ENCODE data around the gene JRKL. TPM values are rescaled to one million over a fixed set of nuclear protein-coding genes. Genes with fewer than 3 reads are reported as not detected.
A peak's percentile ranks its signal among the peaks of the same experiment; 100 is the strongest.

JRKL gene
- total and polyA plus RNA-seq, 9 donors, result 6.8 to 17.5 (median 12.7) TPM

- H3K27me3 ChIP-seq (ENCODE audit: control insufficient read depth, insufficient read depth, low read length), result no peaks in the 10 kb centered on the region
- H3K4me1 ChIP-seq (ENCODE audit: control insufficient read depth, insufficient read depth, low read length), result no peaks in the 10 kb centered on the region
- no peaks in the 10 kb centered on the region for H3K9me3 ChIP-seq (replicated peaks; ENCODE audit: control insufficient read depth, low read depth, low read length)
- no peak overlapping the region for H3K27ac ChIP-seq (ENCODE audit: low read length)
- no peak overlapping the region for H3K4me3 ChIP-seq (ENCODE audit: low read length)
- 100% methylated on average over 1 of the region's 2 CpGs for WGBS (ENCODE audit: insufficient coverage)
- DNase-seq, result no peak
- peaks cover 10% of the 10 kb centered on the region for H3K36me3 ChIP-seq (ENCODE audit: control insufficient read depth, insufficient read depth, low read length)
Measured at GRCh38 chr11:96361778-96362177, 28.0 kb upstream of the JRKL start.

GRCh38 chr11:96365493-96365892 lies 24.3 kb upstream of the JRKL start:
- WGBS (ENCODE audit: insufficient coverage), result no CpG with 5 or more reads among the region's 1 CpG
- peaks cover 4% of the 10 kb centered on the region for H3K9me3 ChIP-seq (replicated peaks; ENCODE audit: control insufficient read depth, low read depth, low read length)
- H3K36me3 ChIP-seq (ENCODE audit: control insufficient read depth, insufficient read depth, low read length), result peaks cover 7% of the 10 kb centered on the region
- no peaks in the 10 kb centered on the region for H3K4me1 ChIP-seq (ENCODE audit: control insufficient read depth, insufficient read depth, low read length)
- no peak overlapping the region for H3K4me3 ChIP-seq (ENCODE audit: low read length)
- no peaks in the 10 kb centered on the region for H3K27me3 ChIP-seq (ENCODE audit: control insufficient read depth, insufficient read depth, low read length)
- no peak overlapping the region for H3K27ac ChIP-seq (ENCODE audit: low read length)
- DNase-seq, result no peak

DNA sequence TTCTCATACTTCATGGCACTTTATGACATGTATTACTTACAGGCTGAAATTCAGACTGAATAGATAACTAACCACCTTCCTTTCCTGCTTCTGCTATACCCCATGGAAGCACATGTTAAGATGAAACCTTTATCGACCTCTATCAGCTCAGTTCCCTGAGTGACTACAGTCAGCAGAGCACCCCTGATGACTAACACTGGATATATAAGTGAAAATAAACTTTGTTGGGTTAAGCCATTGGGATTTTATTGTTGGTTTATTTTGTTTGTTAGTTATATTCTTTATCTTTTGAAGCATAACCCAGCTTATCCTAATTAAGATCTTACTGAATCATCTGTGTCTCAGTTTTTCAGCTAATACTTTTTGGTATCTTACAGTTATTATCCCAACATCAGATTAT lies 23.8 kb upstream of the JRKL start:
- no peaks in the 10 kb centered on the region for H3K4me1 ChIP-seq (ENCODE audit: control insufficient read depth, insufficient read depth, low read length)
- no peak overlapping the region for H3K27ac ChIP-seq (ENCODE audit: low read length)
- no peak overlapping the region for H3K4me3 ChIP-seq (ENCODE audit: low read length)
- peaks cover 7% of the 10 kb centered on the region for H3K36me3 ChIP-seq (ENCODE audit: control insufficient read depth, insufficient read depth, low read length)
- DNase-seq, result no peak
- no peaks in the 10 kb centered on the region for H3K27me3 ChIP-seq (ENCODE audit: control insufficient read depth, insufficient read depth, low read length)
- peaks cover 4% of the 10 kb centered on the region for H3K9me3 ChIP-seq (replicated peaks; ENCODE audit: control insufficient read depth, low read depth, low read length)
- WGBS (ENCODE audit: insufficient coverage), result no CpG with 5 or more reads among the region's 1 CpG

- H3K9me3 ChIP-seq (replicated peaks; ENCODE audit: control insufficient read depth, low read depth, low read length), result peaks cover 4% of the 10 kb centered on the region
- no peaks in the 10 kb centered on the region for H3K4me1 ChIP-seq (ENCODE audit: control insufficient read depth, insufficient read depth, low read length)
- DNase-seq, result no peak
- no peak overlapping the region for H3K4me3 ChIP-seq (ENCODE audit: low read length)
- WGBS (ENCODE audit: insufficient coverage), result 100% methylated on average over 2 of the region's 2 CpGs
- no peak overlapping the region for H3K27ac ChIP-seq (ENCODE audit: low read length)
- H3K36me3 ChIP-seq (ENCODE audit: control insufficient read depth, insufficient read depth, low read length), result peaks cover 7% of the 10 kb centered on the region
- no peaks in the 10 kb centered on the region for H3K27me3 ChIP-seq (ENCODE audit: control insufficient read depth, insufficient read depth, low read length)
Measured at GRCh38 chr11:96367342-96367741, 22.5 kb upstream of the JRKL start.

DNA sequence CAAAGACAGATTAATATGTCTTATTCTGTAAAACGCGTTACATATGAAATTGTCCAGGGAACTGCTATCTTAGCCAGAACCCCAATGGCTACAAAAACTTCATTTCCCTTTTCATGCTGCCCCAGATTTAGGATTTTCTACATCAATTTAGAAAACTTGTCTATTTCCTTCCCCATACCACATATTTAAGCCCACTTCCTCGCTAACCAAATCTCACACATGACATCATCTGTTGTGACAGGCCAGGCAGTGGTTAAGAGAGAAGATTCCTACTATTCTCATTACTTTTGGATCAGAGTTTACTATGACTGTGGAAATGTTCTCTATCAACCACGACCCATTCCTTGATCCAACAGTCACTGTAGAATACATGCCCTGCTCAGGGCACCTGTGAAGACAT lies 16.0 kb upstream of the JRKL start:
- Histone ChIP-seq H3K4me1 (ENCODE audit: control insufficient read depth, insufficient read depth, low read length) (no peaks in the 10 kb centered on the region), H3K4me3 (ENCODE audit: low read length) (no peak overlapping the region), H3K36me3 (ENCODE audit: control insufficient read depth, insufficient read depth, low read length) (peaks cover 3% of the 10 kb centered on the region), H3K27ac (ENCODE audit: low read length) (no peak overlapping the region), H3K27me3 (ENCODE audit: control insufficient read depth, insufficient read depth, low read length) (no peaks in the 10 kb centered on the region), H3K9me3 (replicated peaks; ENCODE audit: control insufficient read depth, low read depth, low read length) (no peaks in the 10 kb centered on the region)
- DNase-seq, result no peak
- 100% methylated on average over 2 of the region's 4 CpGs for WGBS (ENCODE audit: insufficient coverage)

GRCh38 chr11:96376796-96377195 lies 13.0 kb upstream of the JRKL start:
- Histone ChIP-seq H3K27ac (ENCODE audit: low read length) (no peak overlapping the region), H3K4me3 (ENCODE audit: low read length) (no peak overlapping the region), H3K27me3 (ENCODE audit: control insufficient read depth, insufficient read depth, low read length) (no peaks in the 10 kb centered on the region), H3K36me3 (ENCODE audit: control insufficient read depth, insufficient read depth, low read length) (peaks cover 4% of the 10 kb centered on the region), H3K4me1 (ENCODE audit: control insufficient read depth, insufficient read depth, low read length) (no peaks in the 10 kb centered on the region), H3K9me3 (replicated peaks; ENCODE audit: control insufficient read depth, low read depth, low read length) (no peaks in the 10 kb centered on the region)
- no CpG with 5 or more reads among the region's 1 CpG for WGBS (ENCODE audit: insufficient coverage)
- no peak for DNase-seq

GRCh38 chr11:96384156-96384555 lies 5.7 kb upstream of the JRKL start:
- H3K9me3 ChIP-seq (replicated peaks; ENCODE audit: control insufficient read depth, low read depth, low read length), result no peaks in the 10 kb centered on the region
- DNase-seq, result no peak
- no peaks in the 10 kb centered on the region for H3K27me3 ChIP-seq (ENCODE audit: control insufficient read depth, insufficient read depth, low read length)
- peaks cover 7% of the 10 kb centered on the region for H3K36me3 ChIP-seq (ENCODE audit: control insufficient read depth, insufficient read depth, low read length)
- WGBS (ENCODE audit: insufficient coverage), result no CpG with 5 or more reads among the region's 3 CpGs
- H3K4me1 ChIP-seq (ENCODE audit: control insufficient read depth, insufficient read depth, low read length), result no peaks in the 10 kb centered on the region
- no peak overlapping the region for H3K27ac ChIP-seq (ENCODE audit: low read length)
- H3K4me3 ChIP-seq (ENCODE audit: low read length), result no peak overlapping the region

- DNase-seq, result no peak
- 100% methylated on average over 1 of the region's 2 CpGs for WGBS (ENCODE audit: insufficient coverage)
- Histone ChIP-seq H3K36me3 (ENCODE audit: control insufficient read depth, insufficient read depth, low read length) (peaks cover 7% of the 10 kb centered on the region), H3K27me3 (ENCODE audit: control insufficient read depth, insufficient read depth, low read length) (no peaks in the 10 kb centered on the region), H3K27ac (ENCODE audit: low read length) (no peak overlapping the region), H3K4me1 (ENCODE audit: control insufficient read depth, insufficient read depth, low read length) (no peaks in the 10 kb centered on the region), H3K9me3 (replicated peaks; ENCODE audit: control insufficient read depth, low read depth, low read length) (no peaks in the 10 kb centered on the region), H3K4me3 (ENCODE audit: low read length) (no peak overlapping the region)
Measured at GRCh38 chr11:96385187-96385586, 4.6 kb upstream of the JRKL start.

DNA sequence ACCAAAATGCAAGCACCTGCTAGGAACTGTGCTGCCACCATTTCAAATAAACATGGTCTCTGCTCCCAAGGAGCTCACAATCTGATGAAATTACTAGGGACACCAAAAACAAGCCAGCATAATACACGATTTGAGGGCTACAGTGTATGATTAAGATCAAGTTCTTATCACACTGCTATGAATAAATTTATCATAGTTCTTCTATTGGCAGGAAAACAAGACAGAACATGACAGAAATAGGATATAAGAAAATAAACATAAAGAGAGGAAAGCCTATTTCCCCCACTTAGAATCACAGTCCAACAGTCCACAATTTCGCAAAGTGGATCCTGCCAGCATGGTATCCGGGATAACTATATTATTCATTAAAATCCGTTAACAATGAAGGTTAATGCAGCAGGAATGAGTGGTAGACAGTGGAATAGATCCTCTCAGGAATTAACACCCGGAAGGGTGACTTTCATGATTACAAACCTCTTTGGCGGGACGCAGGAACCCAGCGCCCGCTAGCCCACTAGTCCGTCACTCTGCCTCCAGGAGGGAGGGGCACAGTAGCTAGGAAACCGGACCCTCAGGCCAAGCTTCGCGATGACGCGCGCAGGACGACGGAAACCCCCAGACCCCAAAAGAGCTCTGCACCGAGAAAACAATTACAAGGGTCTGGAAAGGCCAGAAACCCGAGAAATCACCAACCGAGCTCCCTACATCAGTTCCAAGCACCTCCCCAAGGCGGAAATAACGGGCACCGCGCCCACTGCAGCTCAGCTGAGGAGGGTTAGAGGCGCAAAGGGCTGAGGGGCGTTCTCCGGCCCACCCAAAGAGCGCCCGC lies 708 bp upstream of the JRKL start:
- Histone ChIP-seq H3K27me3 (ENCODE audit: control insufficient read depth, insufficient read depth, low read length) (no peaks in the 10 kb centered on the region), H3K27ac (ENCODE audit: low read length) (peak overlapping the region; percentile 96), H3K9me3 (replicated peaks; ENCODE audit: control insufficient read depth, low read depth, low read length) (peaks cover 7% of the 10 kb centered on the region), H3K36me3 (ENCODE audit: control insufficient read depth, insufficient read depth, low read length) (no peaks in the 10 kb centered on the region), H3K4me3 (ENCODE audit: low read length) (peak overlapping the region; percentile 97), H3K4me1 (ENCODE audit: control insufficient read depth, insufficient read depth, low read length) (peaks cover 4% of the 10 kb centered on the region)
- peak; percentile 85 for DNase-seq
- 0% methylated on average over 12 of the region's 30 CpGs for WGBS (ENCODE audit: insufficient coverage)

DNA sequence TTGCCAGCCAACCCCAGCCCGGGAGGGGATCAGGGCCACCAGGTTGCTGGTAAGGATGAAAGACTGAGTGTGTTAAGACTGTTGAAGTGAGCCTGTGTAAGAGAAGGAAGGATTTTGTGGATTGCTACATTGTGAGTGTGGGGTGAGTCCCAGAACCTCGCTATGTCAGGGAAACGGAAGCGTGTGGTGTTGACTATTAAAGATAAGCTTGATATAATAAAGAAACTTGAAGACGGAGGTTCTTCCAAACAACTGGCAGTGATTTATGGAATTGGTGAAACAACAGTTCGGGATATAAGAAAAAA lies 627 bp downstream of the JRKL start:
- no peaks in the 10 kb centered on the region for H3K36me3 ChIP-seq (ENCODE audit: control insufficient read depth, insufficient read depth, low read length)
- DNase-seq, result no peak
- 62% methylated on average over 5 of the region's 6 CpGs for WGBS (ENCODE audit: insufficient coverage)
- H3K27ac ChIP-seq (ENCODE audit: low read length), result peak overlapping the region; percentile 96
- H3K27me3 ChIP-seq (ENCODE audit: control insufficient read depth, insufficient read depth, low read length), result no peaks in the 10 kb centered on the region
- H3K4me3 ChIP-seq (ENCODE audit: low read length), result peak overlapping the region; percentile 97
- peaks cover 7% of the 10 kb centered on the region for H3K9me3 ChIP-seq (replicated peaks; ENCODE audit: control insufficient read depth, low read depth, low read length)
- peaks cover 4% of the 10 kb centered on the region for H3K4me1 ChIP-seq (ENCODE audit: control insufficient read depth, insufficient read depth, low read length)
